Skeletal muscle cell (primary cell): Measurements from ENCODE around the gene PLCB1.
"Not testable (repeated sequence)": the region's sequence is repeated elsewhere in the genome, so short reads cannot be mapped to it uniquely, and the experiment has no call there.

ENCODE experiments used
- DNase-seq: peaks from one replicate; pipeline ENCODE4 v3.0.0-alpha.2; 2010; ENCODE audit warnings: low read depth
- H3K4me3 ChIP-seq: 2 replicates; pipeline ENCODE4 v1.5.1; 2011; ENCODE audit warnings: low read depth, mild to moderate bottlenecking, control low read depth, low read length, moderate library complexity

The PLCB1 gene

GRCh38 chr20:8153281-8153908 lies 21.3 kb downstream of the PLCB1 start:
- H3K4me3 ChIP-seq: no peak overlapping the region

GRCh38 chr20:8154638-8155037 lies 22.6 kb downstream of the PLCB1 start:
- H3K4me3 ChIP-seq: no peak overlapping the region
- DNase-seq: no peak

More at GRCh38 chr20:8153281-8153908, 21.3 kb downstream of the PLCB1 start:
- DNase-seq: peak; percentile 47

GRCh38 chr20:8155229-8155628 lies 23.2 kb downstream of the PLCB1 start:
- no peak overlapping the region for H3K4me3 ChIP-seq
- no peak for DNase-seq

DNA sequence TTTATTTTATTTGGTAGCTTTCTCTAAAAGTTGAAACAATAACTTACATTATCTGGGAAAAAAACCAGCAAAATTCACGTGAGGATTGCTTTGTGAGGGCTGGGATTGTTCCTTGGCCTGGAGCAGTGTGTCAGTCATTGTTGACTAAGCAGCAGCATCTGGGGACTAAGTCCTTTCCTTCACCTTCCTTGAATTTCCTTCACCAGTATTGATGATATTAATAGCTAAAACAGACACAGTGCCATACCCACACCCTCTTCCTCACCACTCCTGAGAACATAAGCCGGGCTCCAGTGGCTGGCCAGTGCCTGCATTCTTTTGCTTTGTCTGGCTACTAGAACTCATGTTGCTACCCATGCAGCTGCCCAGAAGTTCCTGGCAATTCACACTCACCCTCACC lies 23.7 kb downstream of the PLCB1 start:
- no peak for DNase-seq

DNA sequence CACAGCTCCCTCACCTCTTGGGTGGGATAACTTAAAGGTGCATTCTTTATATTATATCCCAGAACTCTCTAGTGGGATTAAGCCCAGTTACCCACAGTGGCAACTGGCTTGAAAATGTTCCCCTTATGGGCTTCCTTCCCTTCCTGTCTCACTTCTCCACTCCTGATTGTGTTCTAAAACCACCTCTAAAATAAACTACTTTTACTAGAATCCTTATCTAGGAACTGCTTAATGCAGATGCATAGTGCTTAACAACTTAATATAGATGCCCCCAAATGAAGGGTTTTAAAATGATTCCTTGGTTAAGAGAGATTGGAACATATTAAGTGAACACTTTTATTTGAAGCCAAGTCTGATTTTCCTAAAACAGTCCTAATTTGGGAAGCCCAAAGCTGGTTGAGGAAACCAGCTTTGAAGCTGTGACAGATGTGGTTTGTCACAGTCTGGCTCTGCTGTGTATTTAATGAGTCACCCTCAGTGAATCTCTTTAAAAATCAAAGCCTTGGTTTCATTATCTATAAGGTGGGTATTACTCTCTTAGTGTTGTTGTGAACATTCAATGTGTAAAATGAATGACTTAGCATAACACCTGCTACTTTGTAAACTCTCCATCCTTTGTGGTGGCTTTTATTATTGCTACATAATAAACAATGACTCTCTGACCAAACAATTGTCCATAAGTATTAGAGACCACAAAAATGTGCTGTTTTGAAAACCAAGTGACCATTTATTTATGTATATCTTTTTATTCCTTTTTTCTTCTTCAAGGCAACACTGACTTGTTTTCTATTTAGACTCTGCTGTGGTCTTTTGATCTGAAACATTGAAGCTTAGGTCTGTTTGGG lies 24.4 kb downstream of the PLCB1 start:
- H3K4me3 ChIP-seq: no peak overlapping the region
- no peak for DNase-seq

More for the DNA sequence above, 23.7 kb downstream of the PLCB1 start:
- H3K4me3 ChIP-seq: no peak overlapping the region

GRCh38 chr20:8159217-8159616 lies 27.2 kb downstream of the PLCB1 start:
- DNase-seq, H3K4me3 ChIP-seq: not testable (repeated sequence)

GRCh38 chr20:8161264-8162071 lies 29.4 kb downstream of the PLCB1 start:
- DNase-seq: no peak

DNA sequence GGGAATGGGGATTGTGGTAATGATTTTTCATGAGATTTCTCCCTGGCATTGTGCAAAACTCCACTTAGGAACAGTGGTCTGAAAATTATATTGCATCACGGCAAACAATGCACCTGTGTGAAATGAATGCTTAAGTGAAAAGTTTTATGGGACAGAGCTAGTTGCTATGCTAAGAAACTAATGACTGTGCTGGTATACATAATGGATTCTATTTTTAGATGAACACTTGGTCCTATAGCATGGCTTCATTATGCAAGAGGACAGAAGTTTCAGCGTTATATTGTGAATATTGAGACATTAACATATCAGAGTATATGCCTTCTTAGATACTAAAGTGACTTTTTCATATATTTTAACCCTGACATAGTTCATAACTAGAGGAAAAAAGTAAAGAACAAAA lies 30.5 kb downstream of the PLCB1 start:
- no peak for DNase-seq

More at GRCh38 chr20:8161264-8162071, 29.4 kb downstream of the PLCB1 start:
- H3K4me3 ChIP-seq: no peak overlapping the region

GRCh38 chr20:8163543-8163942 lies 31.5 kb downstream of the PLCB1 start:
- DNase-seq: no peak
- H3K4me3 ChIP-seq: no peak overlapping the region

More for the DNA sequence above, 30.5 kb downstream of the PLCB1 start:
- no peak overlapping the region for H3K4me3 ChIP-seq

- DNase-seq: no peak
- H3K4me3 ChIP-seq: no peak overlapping the region
Observed at GRCh38 chr20:8166730-8167129, 34.7 kb downstream of the PLCB1 start.

DNA sequence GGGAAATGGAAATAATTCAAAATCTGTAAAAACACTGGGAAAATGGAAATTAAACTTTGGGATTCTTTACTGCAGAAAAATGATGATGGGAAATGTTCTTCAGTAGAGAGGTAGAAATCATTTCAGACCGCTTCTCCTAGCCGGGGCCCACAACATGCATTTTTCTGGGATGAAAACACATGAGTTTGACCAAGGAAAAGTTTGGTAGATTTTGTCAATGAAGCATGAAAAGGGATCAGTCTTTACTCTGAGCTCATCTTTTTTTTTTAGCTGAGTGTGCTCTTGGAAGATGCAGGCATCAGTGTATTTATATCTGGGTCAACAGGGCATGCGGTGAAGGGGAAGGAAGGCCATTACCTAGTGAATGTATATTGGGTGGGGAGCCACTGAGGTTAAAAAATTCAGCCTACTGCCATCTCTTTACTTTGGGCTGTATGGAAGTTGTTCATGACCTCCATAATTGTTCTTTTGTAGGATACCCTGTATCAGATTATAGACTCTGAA lies 36.8 kb downstream of the PLCB1 start:
- H3K4me3 ChIP-seq: no peak overlapping the region
- no peak for DNase-seq

- H3K4me3 ChIP-seq: no peak overlapping the region
- DNase-seq: no peak
Observed at GRCh38 chr20:8170921-8171320, 38.9 kb downstream of the PLCB1 start.

DNA sequence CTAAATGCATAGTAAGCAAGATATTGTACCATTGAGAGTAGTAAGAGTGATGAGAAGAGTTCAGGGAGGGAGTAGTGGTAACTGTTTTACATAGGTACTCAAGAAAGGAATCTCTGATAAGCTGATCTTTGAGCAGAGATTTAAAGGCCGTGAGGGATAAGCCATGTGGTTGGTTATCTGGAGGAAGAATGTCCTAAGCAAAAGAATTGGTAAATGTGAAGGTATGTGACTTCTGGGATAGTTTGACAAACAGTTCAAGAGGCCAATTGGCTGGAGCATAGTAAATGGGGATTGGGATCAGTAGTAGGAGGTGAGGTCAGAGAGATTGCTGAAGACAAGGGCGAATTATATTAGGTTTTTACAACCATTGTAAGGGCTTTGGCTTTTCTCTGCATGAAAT lies 40.1 kb downstream of the PLCB1 start:
- no peak for DNase-seq
- no peak overlapping the region for H3K4me3 ChIP-seq

- no peak for DNase-seq
- no peak overlapping the region for H3K4me3 ChIP-seq
Observed at GRCh38 chr20:8175741-8176675, 43.9 kb downstream of the PLCB1 start.

- DNase-seq: peak; percentile 11
- H3K4me3 ChIP-seq: no peak overlapping the region
Observed at GRCh38 chr20:8183526-8183925, 51.5 kb downstream of the PLCB1 start.

DNA sequence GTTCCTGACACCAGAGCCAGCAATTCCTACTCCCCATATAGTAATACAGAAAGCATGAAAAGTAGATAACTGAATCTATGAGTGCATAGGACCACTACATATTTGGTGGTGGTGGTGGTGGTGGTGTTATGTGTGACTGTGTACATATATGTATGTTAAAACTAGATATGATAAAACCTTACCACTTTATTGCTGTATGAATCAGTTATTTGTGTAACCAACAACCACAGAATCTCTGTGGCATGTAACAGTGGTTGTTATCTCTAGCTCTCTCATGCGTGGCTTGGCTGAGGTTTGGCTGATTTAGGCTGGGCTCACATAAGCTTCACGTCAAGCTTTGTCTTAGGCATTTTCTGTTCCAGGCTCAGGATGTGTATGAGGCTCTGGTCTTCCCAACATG lies 55.7 kb downstream of the PLCB1 start:
- no peak overlapping the region for H3K4me3 ChIP-seq

GRCh38 chr20:8190043-8190880 lies 58.2 kb downstream of the PLCB1 start:
- no peak overlapping the region for H3K4me3 ChIP-seq
- no peak for DNase-seq

More for the DNA sequence above, 55.7 kb downstream of the PLCB1 start:
- DNase-seq: no peak

DNA sequence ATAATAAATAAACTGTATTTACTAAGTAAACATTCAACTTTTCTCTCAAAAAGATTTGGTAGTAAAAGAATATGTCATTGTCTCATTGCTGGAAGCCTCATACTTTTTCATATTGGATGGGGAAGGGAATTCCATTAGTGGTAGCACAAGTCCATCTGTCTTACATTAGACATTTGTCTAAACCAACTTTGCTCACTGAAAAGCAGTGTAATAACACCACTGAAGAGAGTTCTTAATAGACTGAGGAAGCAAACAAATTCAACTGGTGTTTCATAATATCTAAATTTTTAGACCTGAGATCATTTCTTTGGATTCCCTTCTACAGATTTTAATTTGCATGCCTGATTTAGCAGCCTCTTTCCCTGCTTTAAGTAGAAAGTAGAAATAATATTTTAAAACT lies 62.7 kb downstream of the PLCB1 start:
- no peak for DNase-seq
- no peak overlapping the region for H3K4me3 ChIP-seq
